Fibroblast of lung (primary cell): Measurements from ENCODE around the gene SRC.
"Not testable (repeated sequence)": the region's sequence is repeated elsewhere in the genome, so short reads cannot be mapped to it uniquely, and the experiment has no call there.

Experiments used
- EZH2 ChIP-seq: IDR thresholded peaks from 2 replicates; pipeline ENCODE4 v1.5.1; 2012; ENCODE audit warnings: low read length, control low read depth, mild to moderate bottlenecking; ENCODE audit errors: missing control alignments
- TF ChIP-seq, protein P1 (sequence below), 2 donors: IDR thresholded peaks in 1 of 2; conservative IDR thresholded peaks in 1 of 2; 1 replicate in 1 of 2; 2 replicates in 1 of 2; pipeline ENCODE4 v1.5.1; 2011 to 2012; ENCODE audit warnings: low read length in 2 of 2, control low read depth in 1 of 2, inconsistent platforms in 1 of 2, low read depth in 1 of 2, mild to moderate bottlenecking in 1 of 2

GRCh38 chr20:37371845-37372244 is 25.9 kb downstream of the SRC start:
- TF ChIP-seq EZH2 = not testable (repeated sequence)
- TF ChIP-seq, protein P1, sequence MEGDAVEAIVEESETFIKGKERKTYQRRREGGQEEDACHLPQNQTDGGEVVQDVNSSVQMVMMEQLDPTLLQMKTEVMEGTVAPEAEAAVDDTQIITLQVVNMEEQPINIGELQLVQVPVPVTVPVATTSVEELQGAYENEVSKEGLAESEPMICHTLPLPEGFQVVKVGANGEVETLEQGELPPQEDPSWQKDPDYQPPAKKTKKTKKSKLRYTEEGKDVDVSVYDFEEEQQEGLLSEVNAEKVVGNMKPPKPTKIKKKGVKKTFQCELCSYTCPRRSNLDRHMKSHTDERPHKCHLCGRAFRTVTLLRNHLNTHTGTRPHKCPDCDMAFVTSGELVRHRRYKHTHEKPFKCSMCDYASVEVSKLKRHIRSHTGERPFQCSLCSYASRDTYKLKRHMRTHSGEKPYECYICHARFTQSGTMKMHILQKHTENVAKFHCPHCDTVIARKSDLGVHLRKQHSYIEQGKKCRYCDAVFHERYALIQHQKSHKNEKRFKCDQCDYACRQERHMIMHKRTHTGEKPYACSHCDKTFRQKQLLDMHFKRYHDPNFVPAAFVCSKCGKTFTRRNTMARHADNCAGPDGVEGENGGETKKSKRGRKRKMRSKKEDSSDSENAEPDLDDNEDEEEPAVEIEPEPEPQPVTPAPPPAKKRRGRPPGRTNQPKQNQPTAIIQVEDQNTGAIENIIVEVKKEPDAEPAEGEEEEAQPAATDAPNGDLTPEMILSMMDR (conservative IDR thresholded peaks at IDR 0.05 in 1 of 2, IDR thresholded peaks at IDR 0.05 in 1 of 2; ENCODE audit: low read depth in 1 of 2, low read length in 2 of 2) = not testable (repeated sequence)
